Mesothelial cell of epicardium (in vitro differentiated cells): ENCODE measurements around the gene YPEL1. TPM values are rescaled to one million over a fixed set of nuclear protein-coding genes. Genes with fewer than 3 reads are reported as not detected.

ENCODE experiments used
- DNase-seq, 2 experiments: peaks; one replicate each; pipeline ENCODE4 v3.0.0; 2021; ENCODE audit warnings: low spot score in 2 of 2; ENCODE audit not compliant: unreplicated experiment in 2 of 2
- H3K27ac Mint-ChIP-seq: 2 replicates; pipeline ENCODE4 v1.8.0; 2021; ENCODE audit warnings: mixed read lengths
- H3K27me3 Mint-ChIP-seq: 2 replicates; pipeline ENCODE4 v1.8.0; 2021; ENCODE audit warnings: low read depth, mixed read lengths
- H3K36me3 Mint-ChIP-seq: 2 replicates; pipeline ENCODE4 v1.8.0; 2021; ENCODE audit warnings: mixed read lengths
- H3K4me1 Mint-ChIP-seq: 2 replicates; pipeline ENCODE4 v1.8.0; 2021; ENCODE audit warnings: mixed read lengths
- H3K4me3 Mint-ChIP-seq: 2 replicates; pipeline ENCODE4 v1.8.0; 2021; ENCODE audit warnings: mild to moderate bottlenecking, moderate library complexity, mixed read lengths
- H3K9me3 Mint-ChIP-seq: 2 replicates; pipeline ENCODE4 v1.8.0; 2021; ENCODE audit warnings: mixed read lengths
- microRNA-seq: library from miRNA; unstranded; fragments of <30 nt; microRNA quantifications from one replicate; pipeline ENCODE4 v1.2.0, GENCODE V29; 2021; ENCODE audit warnings: inconsistent platforms, mixed read lengths
- total RNA-seq: library from RNA; stranded (reverse); gene quantifications from 3 replicates; pipeline ENCODE4 v1.2.1, GENCODE V29; 2021
- TF ChIP-seq, protein P1 (sequence below): fragments of 200-600 bp; sonication (generic); IDR thresholded peaks from one replicate; pipeline ENCODE4 v1.5.0; 2021; ENCODE audit warnings: antibody characterized with exemption; ENCODE audit not compliant: unreplicated experiment

Gene YPEL1
- total RNA-seq, 1 donor from 2014 or later: 17.2 TPM

DNA sequence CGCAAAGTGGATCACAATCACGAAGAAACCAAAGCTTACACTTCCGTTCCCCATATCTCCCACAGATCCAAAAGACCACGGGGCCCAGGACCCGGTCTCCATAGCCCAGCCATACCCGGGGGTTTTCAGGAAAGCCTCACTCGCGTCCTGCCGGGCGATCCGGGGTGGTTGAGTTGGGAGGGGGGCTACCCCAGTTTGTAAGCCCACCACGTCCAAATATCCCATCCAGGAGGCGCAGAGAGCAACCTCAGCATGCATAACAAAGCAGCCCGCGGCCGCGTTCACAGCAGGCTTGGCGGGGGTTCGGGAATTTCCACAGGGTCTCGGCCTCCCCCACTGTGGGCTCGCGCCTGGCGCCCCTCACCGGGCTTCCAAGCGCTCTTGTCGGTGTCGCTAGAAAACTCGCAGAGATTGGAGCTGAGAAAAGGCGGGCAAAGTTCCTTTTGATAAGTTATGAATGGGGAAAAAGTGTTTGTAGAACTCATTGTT, 84.0 kb downstream of the YPEL1 start:
- peak overlapping the region; percentile 97 for H3K27ac Mint-ChIP-seq
- no peaks in the 10 kb centered on the region for H3K27me3 Mint-ChIP-seq
- H3K36me3 Mint-ChIP-seq: peaks cover 4% of the 10 kb centered on the region
- no peak for DNase-seq
- peaks cover 14% of the 10 kb centered on the region for H3K4me1 Mint-ChIP-seq
- H3K9me3 Mint-ChIP-seq: no peaks in the 10 kb centered on the region
- TF ChIP-seq, protein P1, sequence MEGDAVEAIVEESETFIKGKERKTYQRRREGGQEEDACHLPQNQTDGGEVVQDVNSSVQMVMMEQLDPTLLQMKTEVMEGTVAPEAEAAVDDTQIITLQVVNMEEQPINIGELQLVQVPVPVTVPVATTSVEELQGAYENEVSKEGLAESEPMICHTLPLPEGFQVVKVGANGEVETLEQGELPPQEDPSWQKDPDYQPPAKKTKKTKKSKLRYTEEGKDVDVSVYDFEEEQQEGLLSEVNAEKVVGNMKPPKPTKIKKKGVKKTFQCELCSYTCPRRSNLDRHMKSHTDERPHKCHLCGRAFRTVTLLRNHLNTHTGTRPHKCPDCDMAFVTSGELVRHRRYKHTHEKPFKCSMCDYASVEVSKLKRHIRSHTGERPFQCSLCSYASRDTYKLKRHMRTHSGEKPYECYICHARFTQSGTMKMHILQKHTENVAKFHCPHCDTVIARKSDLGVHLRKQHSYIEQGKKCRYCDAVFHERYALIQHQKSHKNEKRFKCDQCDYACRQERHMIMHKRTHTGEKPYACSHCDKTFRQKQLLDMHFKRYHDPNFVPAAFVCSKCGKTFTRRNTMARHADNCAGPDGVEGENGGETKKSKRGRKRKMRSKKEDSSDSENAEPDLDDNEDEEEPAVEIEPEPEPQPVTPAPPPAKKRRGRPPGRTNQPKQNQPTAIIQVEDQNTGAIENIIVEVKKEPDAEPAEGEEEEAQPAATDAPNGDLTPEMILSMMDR: no peak
- H3K4me3 Mint-ChIP-seq: peak overlapping the region; percentile 93

DNA sequence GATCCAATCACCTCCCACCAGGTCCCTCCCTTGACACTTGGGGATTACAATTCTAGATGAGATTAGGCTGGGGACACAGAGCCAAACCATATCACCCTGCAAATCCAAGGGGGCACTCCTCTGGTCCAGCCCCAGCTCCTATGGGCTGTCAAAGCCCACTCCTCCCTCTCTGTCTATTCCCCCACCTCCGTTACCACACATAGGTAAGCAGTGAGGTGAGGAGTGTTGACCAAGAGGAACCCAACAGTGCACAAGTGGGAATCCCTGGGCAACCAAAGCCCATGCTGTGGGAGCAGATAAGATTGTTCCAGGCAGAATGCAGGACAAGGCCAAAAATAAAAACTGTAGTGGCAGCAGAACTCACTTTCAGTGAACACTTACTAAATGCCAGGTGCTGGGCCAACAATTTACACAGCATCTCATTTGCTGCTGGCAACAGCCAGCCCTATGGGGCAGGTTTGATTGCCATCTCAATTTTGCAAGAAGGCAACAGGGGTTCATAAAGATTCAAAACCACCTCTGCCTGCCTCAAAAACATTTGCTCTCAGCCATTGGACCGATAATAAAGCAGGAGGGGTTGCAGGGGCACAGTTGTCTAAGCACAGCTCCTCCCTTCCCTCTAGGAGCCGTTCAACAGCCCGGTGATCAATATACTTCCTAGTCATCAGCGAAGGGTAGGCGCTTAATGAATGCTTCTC, 84.6 kb downstream of the YPEL1 start:
- no peak for DNase-seq
- H3K27me3 Mint-ChIP-seq: no peaks in the 10 kb centered on the region
- H3K4me1 Mint-ChIP-seq: peaks cover 12% of the 10 kb centered on the region
- H3K36me3 Mint-ChIP-seq: peaks cover 5% of the 10 kb centered on the region
- peak overlapping the region; percentile 97 for H3K27ac Mint-ChIP-seq
- TF ChIP-seq, protein P1: no peak
- peak overlapping the region; percentile 93 for H3K4me3 Mint-ChIP-seq
- no peaks in the 10 kb centered on the region for H3K9me3 Mint-ChIP-seq

DNA sequence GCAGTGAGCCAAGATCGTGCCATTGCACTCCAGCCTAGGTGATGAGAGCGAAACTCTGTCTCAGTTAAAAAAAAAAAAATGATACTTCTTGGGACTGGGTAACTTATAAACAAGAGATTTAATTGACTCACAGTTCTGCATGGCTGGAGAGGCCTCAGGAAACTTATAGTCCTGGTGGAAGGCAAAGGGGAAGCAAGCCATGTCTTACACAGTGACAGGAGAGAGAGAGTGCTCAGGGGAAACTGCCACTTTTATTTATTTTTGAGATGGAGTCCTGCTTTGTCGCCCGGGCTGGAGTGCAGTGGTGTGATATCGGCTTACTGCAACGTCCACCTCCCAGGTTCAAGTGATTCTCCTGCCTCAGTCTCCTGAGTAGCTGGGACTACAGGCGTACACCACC, 85.3 kb downstream of the YPEL1 start:
- H3K27ac Mint-ChIP-seq: no peak overlapping the region
- DNase-seq: no peak
- peaks cover 12% of the 10 kb centered on the region for H3K4me1 Mint-ChIP-seq
- TF ChIP-seq, protein P1: no peak
- H3K4me3 Mint-ChIP-seq: peak overlapping the region; percentile 93
- H3K9me3 Mint-ChIP-seq: no peaks in the 10 kb centered on the region
- H3K36me3 Mint-ChIP-seq: peaks cover 5% of the 10 kb centered on the region
- H3K27me3 Mint-ChIP-seq: no peaks in the 10 kb centered on the region

Small RNA genes lying within 50 kb of the gene (microRNA-seq; reads per million reads assigned to microRNA genes)
- 2,801 reads per million, percentile 87 among the genes with 10 or more reads in this experiment for gene MIR130B
- gene MIR301B: 291 reads per million, percentile 70 among the genes with 10 or more reads in this experiment

Other genes starting within 250 kb of the YPEL1 start
- 0.31 to 0.71 TPM (median 0.38 TPM) in 3 replicates for gene RIMBP3C, start 184.3 kb downstream of the YPEL1 start, total RNA-seq
- 45.1 to 49.0 TPM (median 48.0 TPM) in 3 replicates for gene UBE2L3, start 168.1 kb downstream of the YPEL1 start, total RNA-seq
- gene YDJC, start 105.8 kb downstream of the YPEL1 start, total RNA-seq: 25.3 to 26.2 TPM (median 25.8 TPM) in 3 replicates
- gene CCDC116, start 103.0 kb downstream of the YPEL1 start, total RNA-seq: 0.78 to 1.3 TPM (median 0.84 TPM) in 3 replicates
- gene SDF2L1, start 93.5 kb downstream of the YPEL1 start, total RNA-seq: 19.6 to 22.1 TPM (median 20.2 TPM) in 3 replicates
- gene PPIL2, start 69.8 kb downstream of the YPEL1 start, total RNA-seq: 40.5 to 44.8 TPM (median 41.2 TPM) in 3 replicates
- 90.2 to 92.9 TPM (median 90.4 TPM) in 3 replicates for gene MAPK1, start 131.9 kb upstream of the YPEL1 start, total RNA-seq
- gene PPM1F, start 217.1 kb upstream of the YPEL1 start, total RNA-seq: 32.0 to 35.4 TPM (median 34.6 TPM) in 3 replicates
- gene TOP3B, start 247.0 kb upstream of the YPEL1 start, total RNA-seq: 59.8 to 63.3 TPM (median 60.8 TPM) in 3 replicates